A549 treated with ZK216348 at 1 μM for 4 hours (cell line): ENCODE results near the gene MBNL3. TPM values are rescaled to one million over a fixed set of nuclear protein-coding genes. Genes with fewer than 3 reads are reported as not detected.

ENCODE experiments used
- total RNA-seq: library from RNA; stranded (reverse); fragments of 200-300 nt; extraction: Qiagen RNA extraction; gene quantifications from 5 replicates; pipeline ENCODE4 v1.2.3, GENCODE V29; 2022; ENCODE audit warnings: low read depth

MBNL3 gene, protein sequence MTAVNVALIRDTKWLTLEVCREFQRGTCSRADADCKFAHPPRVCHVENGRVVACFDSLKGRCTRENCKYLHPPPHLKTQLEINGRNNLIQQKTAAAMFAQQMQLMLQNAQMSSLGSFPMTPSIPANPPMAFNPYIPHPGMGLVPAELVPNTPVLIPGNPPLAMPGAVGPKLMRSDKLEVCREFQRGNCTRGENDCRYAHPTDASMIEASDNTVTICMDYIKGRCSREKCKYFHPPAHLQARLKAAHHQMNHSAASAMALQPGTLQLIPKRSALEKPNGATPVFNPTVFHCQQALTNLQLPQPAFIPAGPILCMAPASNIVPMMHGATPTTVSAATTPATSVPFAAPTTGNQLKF
- not detected in 5 replicates for total RNA-seq

DNA sequence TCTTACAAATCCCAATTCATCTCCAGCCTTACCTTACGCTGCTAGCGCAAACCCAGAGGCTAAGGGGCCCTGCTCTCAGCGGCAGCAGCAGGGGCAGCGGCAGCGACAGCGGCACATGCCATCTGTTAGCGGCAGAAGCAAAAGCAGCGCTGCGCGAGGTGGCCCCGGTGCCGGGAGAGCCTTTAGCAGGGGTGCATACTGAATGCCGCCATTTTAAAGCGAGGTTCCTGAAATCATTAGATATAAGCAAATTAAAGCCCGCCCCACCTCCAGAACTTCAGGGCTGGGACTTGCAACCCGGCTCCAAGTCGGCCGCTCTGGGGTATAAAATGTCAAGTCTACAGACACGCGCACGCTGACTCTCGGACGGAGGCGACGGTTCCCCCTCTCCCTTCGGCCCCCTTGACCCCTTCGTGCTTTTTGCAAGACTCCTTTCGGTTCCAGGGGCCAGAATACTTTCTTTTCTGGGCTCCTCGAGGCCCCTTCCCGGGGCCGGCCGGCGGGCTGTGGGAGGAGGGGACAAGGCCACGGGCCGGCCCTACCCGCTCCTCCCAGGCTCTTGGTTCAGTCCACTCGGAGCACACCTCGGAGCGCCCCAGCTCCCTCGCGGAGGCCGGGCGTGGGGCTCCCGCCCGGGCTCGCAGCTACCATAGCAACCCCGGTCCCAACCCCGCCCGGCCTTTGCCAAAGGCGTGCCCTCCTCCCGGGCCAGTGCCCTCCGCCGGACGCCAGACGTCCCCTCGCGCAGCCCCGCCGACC lies at the start of gene MBNL3:
Gene MBNL3, minus strand, starts transcription at position 220 of the 759 bp plus-strand sequence. CDS start 49,427 bp downstream, outside the sequence.

